CD4-positive, alpha-beta T cell treated with Interleukin-12 subunit alpha and Interleukin-12 subunit beta, for 1 hour (primary cell): ENCODE measurements around the gene SMAD3.
"Not testable (repeated sequence)": the region's sequence is repeated elsewhere in the genome, so short reads cannot be mapped to it uniquely, and the experiment has no call there.

Experiments
- DNase-seq: peaks from one replicate; pipeline ENCODE4 v3.0.0-alpha.2; 2020

SMAD3 gene

GRCh38 chr15:67146234-67146633 is 80.8 kb downstream of the SMAD3 start:
- no peak for DNase-seq

- DNase-seq: peak; percentile 41
These were observed 81.5 kb downstream of the SMAD3 start for GRCh38 chr15:67146875-67147381.

- DNase-seq: no peak
These were observed 82.1 kb downstream of the SMAD3 start for GRCh38 chr15:67147396-67147949.

GRCh38 chr15:67148196-67148701 is 82.8 kb downstream of the SMAD3 start:
- peak; percentile 28 for DNase-seq

GRCh38 chr15:67149068-67149772 is 83.8 kb downstream of the SMAD3 start:
- no peak for DNase-seq

- DNase-seq: no peak
These were observed 84.3 kb downstream of the SMAD3 start for GRCh38 chr15:67149773-67150022.

GRCh38 chr15:67150023-67150860 is 84.8 kb downstream of the SMAD3 start:
- peak; percentile 39 for DNase-seq

GRCh38 chr15:67152429-67152828 is 87.0 kb downstream of the SMAD3 start:
- DNase-seq: no peak

- not testable (repeated sequence) for DNase-seq
These were observed 87.6 kb downstream of the SMAD3 start for GRCh38 chr15:67153044-67153443.

GRCh38 chr15:67154249-67154648 is 88.8 kb downstream of the SMAD3 start:
- DNase-seq: no peak

- DNase-seq: no peak
These were observed 91.0 kb downstream of the SMAD3 start for GRCh38 chr15:67156426-67156825.

GRCh38 chr15:67156834-67157233 is 91.4 kb downstream of the SMAD3 start:
- no peak for DNase-seq

GRCh38 chr15:67157521-67158252 is 92.3 kb downstream of the SMAD3 start:
- DNase-seq: no peak

GRCh38 chr15:67158367-67158766 is 93.0 kb downstream of the SMAD3 start:
- DNase-seq: no peak

- no peak for DNase-seq
These were observed 96.0 kb downstream of the SMAD3 start for GRCh38 chr15:67161412-67161811.

- no peak for DNase-seq
These were observed 96.5 kb downstream of the SMAD3 start for GRCh38 chr15:67161881-67162280.

GRCh38 chr15:67163180-67163579 is 97.8 kb downstream of the SMAD3 start:
- DNase-seq: no peak

GRCh38 chr15:67164401-67164791 is 99.0 kb downstream of the SMAD3 start:
- DNase-seq: no peak

- no peak for DNase-seq
These were observed 99.4 kb downstream of the SMAD3 start for GRCh38 chr15:67164811-67165253.

- no peak for DNase-seq
These were observed 100.2 kb downstream of the SMAD3 start for GRCh38 chr15:67165254-67166253.

- DNase-seq: no peak
These were observed 101.0 kb downstream of the SMAD3 start for GRCh38 chr15:67166280-67167009.
